IMR-90 (cell line): Measurements from ENCODE around the gene ST7. TPM values are rescaled to one million over a fixed set of nuclear protein-coding genes. Genes with fewer than 3 reads are reported as not detected.

Experiments used
- ATAC-seq: fragments of 200-7000 bp; cut with Tn5 transposase; 2 replicates; pipeline ENCODE4 v1.9.1; 2020; ENCODE audit warnings: low read depth, mild to moderate bottlenecking, moderate library complexity
- BruUV-seq: library from RNA; stranded (reverse); fragments of 400-500 nt; replicated peaks from 2 replicates; lab custom pipeline; 2021; lab: Mats Ljungman, UMichigan
- CTCF ChIA-PET: fragments of 300-600 bp; formaldehyde crosslinking; extraction: SDS; loops from one replicate; lab custom pipeline; 2021; ENCODE audit warnings: antibody characterized with exemption; lab: Yijun Ruan, JAX
- POLR2A ChIA-PET: fragments of 300-600 bp; sonication (Branson Sonifier 250); formaldehyde crosslinking; loops from one replicate; lab custom pipeline; 2022; ENCODE audit warnings: antibody characterized with exemption; ENCODE audit not compliant: unreplicated experiment; lab: Charles Lee
- DNase-seq: peaks from one replicate; pipeline ENCODE4 v3.0.0; 2013
- H2AFZ ChIP-seq: replicated peaks from 2 replicates; pipeline ENCODE3; 2013; ENCODE audit warnings: low read length, mild to moderate bottlenecking; ENCODE audit not compliant: poor library complexity
- H2AK5ac ChIP-seq: 2 replicates; pipeline ENCODE4 v1.6.1; 2013; ENCODE audit warnings: low read depth, low read length, inconsistent platforms
- H2AK9ac ChIP-seq: replicated peaks from 2 replicates; pipeline ENCODE3; 2013; ENCODE audit warnings: mild to moderate bottlenecking, low read depth, low read length, moderate library complexity; ENCODE audit not compliant: poor library complexity
- H2BK120ac ChIP-seq: 2 replicates; pipeline ENCODE4 v1.6.1; 2013; ENCODE audit warnings: low read depth, low read length, inconsistent platforms
- H2BK15ac ChIP-seq: 3 replicates; pipeline ENCODE4 v1.6.1; 2013; ENCODE audit warnings: low read depth, low read length, inconsistent platforms
- H2BK20ac ChIP-seq: 2 replicates; pipeline ENCODE4 v1.6.1; 2013; ENCODE audit warnings: low read depth, mild to moderate bottlenecking, inconsistent platforms, low read length, moderate library complexity
- H2BK5ac ChIP-seq: 2 replicates; pipeline ENCODE4 v1.6.1; 2013; ENCODE audit warnings: mild to moderate bottlenecking, low read depth, low read length, inconsistent platforms; ENCODE audit not compliant: poor library complexity, severe bottlenecking
- H3K14ac ChIP-seq: replicated peaks from 2 replicates; pipeline ENCODE4 v1.6.1; 2013; ENCODE audit warnings: low read depth, low read length, inconsistent platforms
- H3K18ac ChIP-seq: 2 replicates; pipeline ENCODE4 v1.6.1; 2013; ENCODE audit warnings: low read depth, low read length, control low read depth
- H3K23ac ChIP-seq: 2 replicates; pipeline ENCODE4 v1.6.1; 2013; ENCODE audit warnings: low read depth, low read length, inconsistent platforms
- H3K27ac ChIP-seq: 2 replicates; pipeline ENCODE4 v1.5.1; 2013; ENCODE audit warnings: mild to moderate bottlenecking, control low read depth, low read length; ENCODE audit not compliant: insufficient read depth
- H3K27me3 ChIP-seq: 2 replicates; pipeline ENCODE4 v1.6.1; 2013; ENCODE audit warnings: low read length; ENCODE audit not compliant: control insufficient read depth, insufficient read depth
- H3K36me3 ChIP-seq: 2 replicates; pipeline ENCODE4 v1.6.1; 2013; ENCODE audit warnings: low read length, mixed read lengths; ENCODE audit not compliant: control insufficient read depth, insufficient read depth
- H3K4ac ChIP-seq: 2 replicates; pipeline ENCODE4 v1.6.1; 2013; ENCODE audit warnings: low read depth, low read length, inconsistent platforms
- H3K4me1 ChIP-seq: 2 replicates; pipeline ENCODE4 v1.6.1; 2013; ENCODE audit warnings: low read length, mixed read lengths; ENCODE audit not compliant: control insufficient read depth, insufficient read depth
- H3K4me2 ChIP-seq: 2 replicates; pipeline ENCODE4 v1.6.1; 2013; ENCODE audit warnings: low read depth, mild to moderate bottlenecking, control low read depth, low read length, moderate library complexity
- H3K4me3 ChIP-seq: 2 replicates; pipeline ENCODE4 v1.5.1; 2013; ENCODE audit warnings: low read depth, mild to moderate bottlenecking, control low read depth, low read length, moderate library complexity; ENCODE audit not compliant: insufficient read depth
- H3K56ac ChIP-seq: 2 replicates; pipeline ENCODE4 v1.6.1; 2013; ENCODE audit warnings: low read length, inconsistent platforms; ENCODE audit not compliant: insufficient read depth; ENCODE audit errors: extremely low read depth
- H3K79me1 ChIP-seq, 2 experiments: 2 replicates each; pipeline ENCODE4 v1.6.1; 2013; ENCODE audit warnings: low read length in 2 of 2, inconsistent platforms in 1 of 2, low read depth in 1 of 2
- H3K9ac ChIP-seq: 2 replicates; pipeline ENCODE4 v1.6.1; 2013; ENCODE audit warnings: low read depth, low read length, control low read depth
- H3K9me1 ChIP-seq: 2 replicates; pipeline ENCODE4 v1.6.1; 2013; ENCODE audit warnings: low read length, inconsistent platforms; ENCODE audit not compliant: insufficient read depth
- H3K9me3 ChIP-seq: 2 replicates; pipeline ENCODE4 v1.6.1; 2013; ENCODE audit warnings: low read length; ENCODE audit not compliant: control insufficient read depth, insufficient read depth
- H4K20me1 ChIP-seq: 2 replicates; pipeline ENCODE4 v1.6.1; 2013; ENCODE audit warnings: low read length, inconsistent platforms; ENCODE audit not compliant: insufficient read depth
- H4K5ac ChIP-seq: 2 replicates; pipeline ENCODE4 v1.6.1; 2013; ENCODE audit warnings: mild to moderate bottlenecking, low read depth, low read length, control low read depth
- H4K8ac ChIP-seq, 2 experiments: 2 replicates each; pipeline ENCODE4 v1.6.1; 2013; ENCODE audit warnings: low read depth in 2 of 2, low read length in 2 of 2, control low read depth in 1 of 2, inconsistent platforms in 1 of 2
- H4K91ac ChIP-seq: 2 replicates; pipeline ENCODE4 v1.6.1; 2013; ENCODE audit warnings: low read depth, low read length, inconsistent platforms; ENCODE audit not compliant: insufficient read depth
- BHLHE40 ChIP-seq: fragments of 150-350 bp; IDR thresholded peaks from 2 replicates; pipeline ENCODE4 v1.6.1; 2016; ENCODE audit warnings: mild to moderate bottlenecking, low read depth, low read length
- CEBPB ChIP-seq: IDR thresholded peaks from 2 replicates; pipeline ENCODE4 v1.6.1; 2012; ENCODE audit warnings: low read depth, low read length, improper control_type of control experiment
- CHD1 ChIP-seq: IDR thresholded peaks from 2 replicates; pipeline ENCODE4 v1.6.1; 2012; ENCODE audit warnings: low read depth, low read length, improper control_type of control experiment
- ELK1 ChIP-seq: fragments of 150-350 bp; IDR thresholded peaks from 2 replicates; pipeline ENCODE4 v1.6.1; 2016; ENCODE audit warnings: low read depth, mild to moderate bottlenecking, low read length, moderate library complexity, borderline replicate concordance
- FOS ChIP-seq: fragments of 150-350 bp; IDR thresholded peaks from 2 replicates; pipeline ENCODE4 v1.6.1; 2016; ENCODE audit warnings: low read depth, low read length
- MAFK ChIP-seq: IDR thresholded peaks from 2 replicates; pipeline ENCODE4 v1.6.1; 2012; ENCODE audit warnings: low read depth, low read length, improper control_type of control experiment
- MAZ ChIP-seq: IDR thresholded peaks from 2 replicates; pipeline ENCODE4 v1.6.1; 2012; ENCODE audit warnings: low read depth, mild to moderate bottlenecking, low read length, improper control_type of control experiment, moderate library complexity, borderline replicate concordance
- MXI1 ChIP-seq: IDR thresholded peaks from 2 replicates; pipeline ENCODE4 v1.6.1; 2012; ENCODE audit warnings: low read depth, mild to moderate bottlenecking, low read length, moderate library complexity, borderline replicate concordance
- NFE2L2 ChIP-seq: fragments of 150-350 bp; IDR thresholded peaks from 2 replicates; pipeline ENCODE4 v1.6.1; 2016; ENCODE audit warnings: low read depth, mild to moderate bottlenecking, low read length
- POLR2A ChIP-seq: IDR thresholded peaks from 2 replicates; pipeline ENCODE4 v1.6.1; 2012; ENCODE audit warnings: mild to moderate bottlenecking, low read depth, low read length
- RAD21 ChIP-seq: IDR thresholded peaks from 2 replicates; pipeline ENCODE4 v1.6.1; 2012; ENCODE audit warnings: low read length, improper control_type of control experiment
- RCOR1 ChIP-seq: IDR thresholded peaks from 2 replicates; pipeline ENCODE4 v1.6.1; 2012; ENCODE audit warnings: mild to moderate bottlenecking, low read length, improper control_type of control experiment; ENCODE audit not compliant: insufficient replicate concordance
- RFX5 ChIP-seq: IDR thresholded peaks from 2 replicates; pipeline ENCODE4 v1.8.0; 2012; ENCODE audit warnings: low read depth, mild to moderate bottlenecking, low read length, moderate library complexity
- SMC3 ChIP-seq: fragments of 150-350 bp; IDR thresholded peaks from 2 replicates; pipeline ENCODE4 v1.6.1; 2016; ENCODE audit warnings: low read depth, mild to moderate bottlenecking, antibody characterized with exemption, low read length, moderate library complexity
- USF2 ChIP-seq: fragments of 150-350 bp; IDR thresholded peaks from 2 replicates; pipeline ENCODE4 v1.6.1; 2017; ENCODE audit warnings: mild to moderate bottlenecking, antibody characterized with exemption, low read length, low read depth
- WGBS, 2 experiments: methylation state at CpG; one replicate each; pipeline versions ENCODE4 v1.1.5 to v1.1.7; 2013; ENCODE audit warnings: missing lambda C conversion rate in 2 of 2; ENCODE audit not compliant: insufficient read length in 1 of 2; ENCODE audit errors: extremely low coverage in 2 of 2; 5-methylcytosine and 5-hydroxymethylcytosine counted together
- dilution Hi-C: fragments of 300-500 bp; cut with HindIII; formaldehyde crosslinking; loops from one replicate; pipeline ENCODE4 v1.14.3; 2018; ENCODE audit warnings: low sequenced_read_pairs; ENCODE audit not compliant: unreplicated experiment
- in situ Hi-C: fragments of 300-500 bp; cut with MboI; formaldehyde crosslinking; loops from 3 replicates; pipeline ENCODE4 v1.14.3; 2019; ENCODE audit warnings: low sequenced_read_pairs, inconsistent platforms, mixed read lengths
- intact Hi-C: fragments of 100-400 bp; cut with micrococcal nuclease; formaldehyde crosslinking; loops from 2 replicates; pipeline ENCODE4 v1.10.0; 2022
- polyA plus RNA-seq, 3 experiments: library from polyadenylated mRNA; depleted of rRNA; stranded (reverse); fragments of >200 nt; gene quantifications; 2 replicates each; pipeline ENCODE4 v1.2.3, GENCODE V29; 2012; ENCODE audit warnings: low replicate concordance in 1 of 3
- total RNA-seq: library from RNA; depleted of rRNA; stranded (reverse); fragments of >200 nt; gene quantifications from 2 replicates; pipeline ENCODE4 v1.2.3, GENCODE V29; 2012
- TF ChIP-seq, protein P1 (sequence below): conservative IDR thresholded peaks from 2 replicates; pipeline ENCODE4 v1.5.1; 2012; ENCODE audit warnings: mild to moderate bottlenecking, low read depth, low read length, improper control_type of control experiment

ST7 gene
- total and polyA plus RNA-seq, 2 of the 4 experiments (the other 2 are of a cell fraction) = 18.6 to 26.0 TPM

DNA sequence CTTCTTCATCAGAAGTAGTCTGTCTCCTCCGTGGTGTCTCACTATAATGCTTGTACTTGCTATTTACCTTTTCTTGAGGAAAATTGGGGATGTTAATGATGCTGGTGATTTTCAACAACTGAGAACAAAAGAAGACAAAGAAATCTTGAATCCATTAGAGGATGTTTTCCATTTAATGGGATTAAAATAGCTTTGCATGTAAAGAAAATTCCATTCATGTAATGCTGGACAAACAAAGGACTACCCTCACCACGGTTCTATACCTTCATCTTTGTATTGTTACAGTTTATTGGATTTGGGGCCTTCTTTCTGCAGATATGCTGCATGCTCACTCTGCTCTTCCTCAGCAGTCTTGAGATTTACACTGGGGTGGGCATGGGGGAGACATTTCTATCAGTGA is 241.1 kb downstream of the ST7 start:
- Histone ChIP-seq H3K9me1 (peaks cover 12% of the 10 kb centered on the region; the same call in 1 of the 2 replicates), H2AFZ (no peak overlapping the region), H2BK5ac (no peak overlapping the region), H3K23ac (no peak overlapping the region), H3K79me1 (no peaks in the 10 kb centered on the region), H3K56ac (no peak overlapping the region), H4K5ac (peak overlapping the region; percentile 59; the same call in 1 of the 2 replicates), H3K4me3 (no peak overlapping the region), H3K14ac (no peak overlapping the region), H3K4ac (no peak overlapping the region), H2BK20ac (no peak overlapping the region), H3K27me3 (no peaks in the 10 kb centered on the region), H4K8ac (no peak overlapping the region), H3K9ac (no peak overlapping the region), H2BK15ac (0 out of 3 replicates have a peak overlapping the region, but pooled peaks have one; percentile 26), H3K9me3 (no peaks in the 10 kb centered on the region), H3K4me2 (no peak overlapping the region), H2AK5ac (no peak overlapping the region), H3K27ac (no peak overlapping the region), H3K36me3 (peaks cover 7% of the 10 kb centered on the region; the same call in 1 of the 2 replicates), H4K91ac (no peak overlapping the region), H3K18ac (peak overlapping the region; percentile 82), H2BK120ac (no peak overlapping the region), H3K4me1 (peaks cover 9% of the 10 kb centered on the region), H2AK9ac (no peak overlapping the region), H4K20me1 (no peaks in the 10 kb centered on the region)
- dilution Hi-C loops = no loop called here
- no TSS peak for BruUV-seq
- in situ Hi-C loops = no loop called here
- ATAC-seq (no peak), DNase-seq (no peak)
- WGBS, 2 experiments = no CpG with 5 or more reads among the region's 2 CpGs
- ChIA-PET CTCF (no interaction called here), POLR2A (no interaction called here)
- TF ChIP-seq BHLHE40 = no peak
- no peak for TF ChIP-seq POLR2A
- TF ChIP-seq MAFK = no peak
- no peak for TF ChIP-seq NFE2L2
- TF ChIP-seq RCOR1 = no peak
- no peak for TF ChIP-seq SMC3
- no peak for TF ChIP-seq RAD21
- TF ChIP-seq USF2 = no peak
- TF ChIP-seq MAZ = no peak
- no peak for TF ChIP-seq FOS
- TF ChIP-seq CHD1 = no peak
- TF ChIP-seq, protein P1, sequence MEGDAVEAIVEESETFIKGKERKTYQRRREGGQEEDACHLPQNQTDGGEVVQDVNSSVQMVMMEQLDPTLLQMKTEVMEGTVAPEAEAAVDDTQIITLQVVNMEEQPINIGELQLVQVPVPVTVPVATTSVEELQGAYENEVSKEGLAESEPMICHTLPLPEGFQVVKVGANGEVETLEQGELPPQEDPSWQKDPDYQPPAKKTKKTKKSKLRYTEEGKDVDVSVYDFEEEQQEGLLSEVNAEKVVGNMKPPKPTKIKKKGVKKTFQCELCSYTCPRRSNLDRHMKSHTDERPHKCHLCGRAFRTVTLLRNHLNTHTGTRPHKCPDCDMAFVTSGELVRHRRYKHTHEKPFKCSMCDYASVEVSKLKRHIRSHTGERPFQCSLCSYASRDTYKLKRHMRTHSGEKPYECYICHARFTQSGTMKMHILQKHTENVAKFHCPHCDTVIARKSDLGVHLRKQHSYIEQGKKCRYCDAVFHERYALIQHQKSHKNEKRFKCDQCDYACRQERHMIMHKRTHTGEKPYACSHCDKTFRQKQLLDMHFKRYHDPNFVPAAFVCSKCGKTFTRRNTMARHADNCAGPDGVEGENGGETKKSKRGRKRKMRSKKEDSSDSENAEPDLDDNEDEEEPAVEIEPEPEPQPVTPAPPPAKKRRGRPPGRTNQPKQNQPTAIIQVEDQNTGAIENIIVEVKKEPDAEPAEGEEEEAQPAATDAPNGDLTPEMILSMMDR = no peak
- TF ChIP-seq CEBPB = no peak
- TF ChIP-seq ELK1 = no peak
- no peak for TF ChIP-seq RFX5
- TF ChIP-seq MXI1 = no peak
- intact Hi-C loops = no loop called here
